DMS153 treated with DMSO at 0.1 percent for 48 hours (cell line): ENCODE data around the gene ZSCAN12.

Experiments
- DNase-seq: peaks from one replicate; lab custom pipeline; 2025; ENCODE audit not compliant: unreplicated experiment; lab: John Stamatoyannopoulos, UW

Gene ZSCAN12

DNA sequence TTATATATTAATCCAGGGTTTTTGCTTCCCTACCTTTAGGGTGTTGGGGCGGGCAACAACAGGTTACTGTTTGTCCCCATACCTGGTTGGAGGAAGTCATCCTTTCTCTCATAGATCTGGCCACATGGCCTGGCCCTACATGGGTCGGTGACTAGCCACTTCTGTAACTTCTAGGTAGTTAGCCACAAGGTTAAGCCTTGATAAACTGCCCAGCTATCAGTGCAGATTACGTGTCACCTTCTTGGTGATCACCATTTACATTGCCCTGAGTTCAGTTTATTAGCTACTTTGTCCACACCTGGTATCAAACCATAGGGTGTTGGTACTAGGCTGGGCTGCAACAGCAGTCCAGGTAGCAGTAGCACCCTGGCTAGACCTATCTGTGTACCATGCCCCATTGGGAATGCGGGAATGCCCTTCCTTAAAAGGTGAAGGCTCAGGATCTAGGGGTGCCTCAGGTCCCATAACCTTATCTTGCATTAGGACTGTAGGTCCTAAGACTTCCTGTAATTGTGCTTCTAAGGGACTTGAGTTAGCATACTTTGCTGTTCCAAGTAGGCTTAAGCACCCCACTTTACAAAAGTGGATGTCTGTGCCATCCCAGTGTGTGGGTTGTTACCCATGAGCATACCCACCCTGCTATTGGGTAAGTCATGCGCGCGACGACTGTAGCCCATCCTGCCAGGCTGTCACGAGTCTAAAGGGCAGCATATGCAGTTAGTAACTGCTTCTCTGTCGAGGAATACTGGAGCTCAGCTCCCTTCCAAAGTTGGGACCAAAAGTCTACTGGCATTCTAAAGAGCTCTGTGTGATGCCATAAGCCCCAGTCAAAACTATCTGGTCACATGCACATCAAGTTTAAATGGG is 44.6 kb downstream of the ZSCAN12 start:
- DNase-seq = no peak

DNA sequence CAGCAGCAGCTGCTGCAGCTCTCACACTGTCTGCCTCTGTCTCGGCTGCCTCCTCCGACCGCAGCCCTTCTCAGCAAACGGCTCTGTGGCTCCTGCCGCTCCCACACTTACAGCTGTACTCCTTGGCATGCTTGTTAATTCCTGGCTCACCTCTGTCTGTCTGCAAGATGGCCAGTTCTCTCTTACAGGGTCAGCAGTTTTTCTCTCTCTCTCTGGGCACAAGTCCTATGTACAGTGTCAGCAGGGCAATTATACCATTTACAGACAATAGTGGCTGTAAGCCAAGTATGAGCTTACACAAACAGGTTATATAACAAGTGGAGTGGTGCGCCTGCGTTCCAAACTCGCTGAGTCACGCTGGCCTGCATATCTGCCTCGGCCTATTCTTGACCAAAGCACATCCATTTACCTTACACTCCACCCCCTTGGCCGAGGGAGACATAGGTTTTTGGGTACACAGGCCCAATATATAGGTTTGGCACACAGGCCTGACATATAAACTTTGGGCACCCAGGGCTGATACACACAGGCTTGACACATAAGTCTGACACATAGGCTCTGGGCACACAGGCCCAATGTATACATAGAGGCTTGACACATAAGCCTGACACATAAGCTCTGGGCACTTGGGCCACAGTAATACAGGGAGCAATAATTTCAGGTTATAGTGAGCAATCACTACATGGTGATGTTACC is 45.4 kb downstream of the ZSCAN12 start:
- DNase-seq = peak; percentile 62

DNA sequence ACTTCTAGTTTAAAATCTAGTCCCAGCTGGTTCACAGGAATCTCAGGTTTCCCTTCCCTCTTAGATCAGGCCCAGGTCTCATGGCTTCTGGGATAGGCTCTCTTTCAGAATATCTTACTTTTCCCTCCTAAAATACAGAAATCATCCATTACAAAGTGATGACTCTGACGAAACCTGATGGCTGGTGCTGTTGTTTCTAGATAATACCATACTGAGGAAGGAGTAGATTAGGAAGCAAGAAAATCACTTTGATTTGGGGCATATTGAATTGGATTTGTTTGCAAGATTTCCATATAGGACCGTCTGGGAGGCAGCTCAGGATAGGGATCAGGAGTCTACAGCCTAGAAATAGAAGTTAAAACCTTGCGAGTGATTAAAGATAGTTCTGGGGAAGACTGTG is 46.2 kb downstream of the ZSCAN12 start:
- DNase-seq = no peak

DNA sequence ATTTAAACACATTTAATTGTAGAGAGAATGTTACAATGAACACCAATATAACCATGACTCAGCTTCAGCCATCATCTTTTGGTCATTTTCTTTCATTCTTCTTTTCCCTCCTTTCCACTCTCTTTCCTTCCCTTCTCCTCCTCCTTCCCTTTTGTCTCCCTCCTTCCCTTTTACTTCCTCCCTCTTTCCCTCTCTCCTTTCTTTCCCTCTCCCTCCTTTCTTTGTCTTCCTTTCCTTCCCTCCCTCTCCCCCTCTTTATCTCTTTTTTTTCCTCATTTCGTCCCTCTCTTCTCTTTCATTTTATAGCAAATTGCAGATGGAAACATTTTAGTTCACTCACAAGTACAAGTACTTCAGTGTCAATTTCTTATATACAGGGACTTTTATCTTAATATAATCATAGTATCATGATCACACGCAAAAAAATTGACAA is 48.0 kb downstream of the ZSCAN12 start:
- DNase-seq = no peak

DNA sequence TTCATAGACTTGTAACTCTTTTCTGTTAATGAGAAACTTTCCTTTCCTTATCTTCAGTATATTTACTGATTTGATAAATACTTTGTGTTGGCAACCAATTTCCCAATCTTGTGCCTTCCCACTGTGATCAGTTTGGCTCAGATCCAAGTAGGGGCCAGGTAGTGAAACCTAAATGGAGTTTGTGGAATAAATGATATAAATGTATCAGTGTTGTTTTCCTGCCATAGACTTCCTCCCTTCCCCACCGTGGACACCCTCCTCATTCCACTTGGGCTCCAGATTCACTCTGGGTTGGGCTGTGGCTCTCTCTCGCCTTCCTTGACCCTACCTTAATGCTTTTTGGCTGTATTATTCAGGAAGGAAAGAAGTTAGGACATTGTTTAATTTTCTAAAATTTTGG is 48.5 kb downstream of the ZSCAN12 start:
- no peak for DNase-seq

DNA sequence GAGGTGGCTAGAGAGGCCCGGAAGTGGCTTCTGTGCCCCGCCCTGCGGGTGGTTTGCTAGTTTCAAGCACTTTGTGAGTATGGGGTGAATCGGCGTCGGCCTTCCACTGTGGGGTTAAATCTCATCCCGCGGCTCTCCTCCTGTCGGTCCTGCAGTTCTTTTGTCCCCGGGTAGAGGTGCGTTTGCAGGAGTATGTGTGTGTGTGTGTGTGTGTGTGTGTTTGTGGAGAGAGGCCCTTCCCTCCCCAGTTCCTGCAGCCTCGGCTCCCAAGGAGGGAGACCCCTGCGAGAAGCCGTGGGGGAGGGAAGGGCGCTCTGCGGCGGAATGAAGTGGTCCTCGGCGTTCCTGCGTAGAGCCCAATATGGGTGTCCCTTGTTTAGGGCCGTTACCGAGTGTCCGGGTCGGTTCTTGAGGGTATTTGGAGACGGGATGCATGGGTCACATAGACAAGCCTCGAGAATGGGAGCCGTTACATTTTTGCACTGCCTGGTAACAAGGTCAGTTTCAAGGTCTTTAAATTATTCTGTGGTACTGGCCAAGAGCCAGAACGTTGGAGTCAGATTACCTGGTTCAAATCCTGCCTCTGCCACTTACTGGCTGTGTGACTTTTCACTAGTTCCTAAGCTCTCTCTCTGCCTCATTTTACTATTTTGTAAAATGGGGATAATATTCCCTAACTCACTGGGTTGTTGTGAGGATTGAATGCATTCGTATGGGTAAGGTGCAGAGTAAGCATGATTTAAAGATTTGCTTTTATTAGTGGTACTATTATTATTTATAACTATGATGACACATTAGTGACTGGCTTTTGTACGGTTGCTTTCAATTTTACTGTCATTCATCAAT is 49.4 kb downstream of the ZSCAN12 start, which contains the start of gene ZKSCAN3:
ZKSCAN3 (plus strand) TSS at position 56 of the 846 bp plus-strand sequence. CDS start 9,640 bp downstream, outside the sequence.
- DNase-seq = peak; percentile 81

DNA sequence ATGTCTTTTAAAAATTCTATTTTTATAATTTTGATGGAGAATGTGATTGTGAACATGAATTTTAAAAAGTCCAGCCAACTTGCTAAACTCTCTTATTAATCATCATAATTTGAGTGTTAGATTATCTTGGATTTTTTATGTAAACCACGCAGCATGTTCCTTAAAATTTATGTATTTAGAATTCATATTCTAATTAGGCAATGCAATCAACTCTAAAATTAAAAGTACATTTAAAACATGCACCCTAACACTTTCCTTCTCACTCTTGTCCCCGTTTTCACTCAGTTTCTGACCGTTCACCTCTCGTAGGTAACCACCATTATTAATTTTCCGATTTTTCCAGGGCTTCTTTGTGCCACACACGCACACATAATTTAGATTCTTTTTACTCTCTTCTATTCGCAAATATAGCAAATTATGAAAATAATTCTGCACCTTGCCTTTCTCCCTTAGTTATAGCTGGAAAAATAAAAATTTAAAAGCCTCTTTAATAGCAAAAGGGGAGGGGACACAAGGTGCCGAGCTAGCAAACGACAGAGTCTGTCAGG is 50.1 kb downstream of the ZSCAN12 start:
- no peak for DNase-seq

DNA sequence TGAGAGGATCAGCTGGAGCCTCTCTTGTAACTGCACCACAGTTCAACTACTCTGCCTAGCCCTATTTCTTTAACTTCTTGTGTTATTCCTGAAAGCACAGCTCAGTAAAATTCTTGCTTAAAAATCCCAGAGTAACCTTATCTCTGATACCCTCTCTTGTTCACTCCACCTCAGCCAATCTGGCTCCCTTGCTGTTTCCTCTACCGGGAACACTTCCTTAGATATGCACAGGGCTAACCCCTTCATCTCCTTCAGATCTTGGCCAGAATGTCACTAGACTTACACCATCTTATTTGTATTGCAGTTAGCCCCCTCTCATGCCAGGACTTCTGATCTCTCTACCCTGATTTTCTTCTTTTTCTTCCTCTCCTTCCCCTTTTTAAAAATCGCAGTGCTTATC is 52.4 kb downstream of the ZSCAN12 start:
- DNase-seq = no peak

DNA sequence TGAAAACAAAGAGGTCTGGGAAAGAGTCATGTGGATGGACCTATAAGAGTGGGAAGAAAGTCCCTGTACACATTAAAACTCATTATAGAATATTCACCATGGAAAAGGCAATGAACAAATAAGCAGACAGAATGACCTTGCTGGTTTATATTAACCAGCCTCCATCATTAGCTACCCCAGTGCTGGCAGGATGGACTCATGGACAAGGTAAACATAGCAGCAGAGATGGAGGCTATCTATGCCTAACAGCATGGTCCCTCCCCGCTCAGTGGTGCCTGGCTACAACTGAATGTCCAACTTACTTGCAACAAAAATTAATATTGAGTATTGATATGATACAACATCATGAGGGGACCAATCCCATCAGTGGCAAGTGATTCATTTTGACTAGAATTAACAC is 54.3 kb downstream of the ZSCAN12 start:
- DNase-seq = no peak

DNA sequence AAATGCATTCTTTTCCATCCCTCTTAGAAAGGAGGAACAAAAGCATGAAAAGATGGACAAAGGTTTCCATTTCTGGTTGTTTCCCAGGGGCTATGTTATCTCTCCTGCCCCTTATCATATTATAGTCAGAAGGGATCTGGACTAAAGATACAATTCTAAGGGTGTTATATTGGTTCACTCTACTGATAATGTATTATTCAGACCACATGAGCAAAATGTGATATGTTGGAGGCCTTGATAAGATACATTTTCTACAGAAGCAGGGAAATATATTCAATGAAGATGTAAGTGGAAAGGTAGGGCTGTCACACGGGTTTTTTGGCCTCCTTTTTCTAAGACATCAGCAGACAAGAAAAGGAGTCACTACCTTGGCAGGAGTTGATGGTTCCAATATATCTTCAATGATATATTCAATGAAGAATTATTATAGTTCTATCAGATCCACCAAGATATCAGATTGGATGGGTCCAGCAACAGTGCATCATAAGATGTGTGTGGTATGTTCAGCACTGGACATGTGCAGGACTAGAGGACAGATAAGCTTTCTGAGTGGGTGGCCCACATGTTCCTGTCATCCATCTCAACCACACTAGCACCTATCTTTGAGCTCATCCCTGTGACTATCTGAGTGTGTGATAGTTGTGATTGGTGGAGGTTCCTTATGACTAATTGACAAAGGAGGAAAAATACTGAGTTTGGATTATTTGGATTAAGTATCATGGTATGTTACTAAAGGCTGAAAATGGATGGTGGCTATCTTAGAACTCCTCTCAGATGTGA is 55.5 kb downstream of the ZSCAN12 start:
- no peak for DNase-seq

DNA sequence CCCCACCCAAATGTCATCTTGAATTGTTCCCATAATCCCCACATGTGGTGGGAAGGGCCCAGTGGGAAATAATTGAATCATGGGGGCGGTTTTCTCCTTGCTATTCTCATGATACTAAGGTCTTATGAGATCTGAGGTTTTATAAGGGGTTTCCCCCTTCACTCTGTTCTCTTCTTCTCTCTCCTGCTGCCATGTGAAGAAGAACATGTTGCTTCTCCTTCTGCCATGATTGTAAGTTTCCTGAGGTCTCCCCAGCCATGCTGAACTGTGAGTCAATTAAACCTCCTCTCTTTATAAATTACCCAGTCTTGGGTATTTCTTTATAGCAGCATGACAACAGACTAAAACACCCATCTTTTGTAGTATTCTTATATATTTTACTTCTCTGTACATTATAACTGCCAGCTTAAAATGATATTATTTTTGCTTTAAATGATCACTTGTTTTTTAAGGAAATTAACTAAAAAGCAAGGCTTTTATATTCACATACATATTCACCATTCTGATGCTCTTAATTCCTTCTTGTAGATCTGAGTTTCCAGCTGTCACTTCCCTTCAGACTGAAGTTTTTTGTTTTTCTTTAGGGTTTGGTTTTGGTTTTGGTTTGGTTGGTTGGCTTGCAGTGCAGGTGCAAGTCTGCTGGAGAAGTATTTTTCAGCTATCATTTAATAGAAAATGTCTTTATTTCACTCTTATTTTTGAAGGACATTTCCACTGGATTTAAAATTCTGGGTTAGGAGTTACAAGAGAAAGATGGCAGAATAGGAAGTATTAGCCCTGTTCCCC is 59.0 kb downstream of the ZSCAN12 start:
- no peak for DNase-seq

DNA sequence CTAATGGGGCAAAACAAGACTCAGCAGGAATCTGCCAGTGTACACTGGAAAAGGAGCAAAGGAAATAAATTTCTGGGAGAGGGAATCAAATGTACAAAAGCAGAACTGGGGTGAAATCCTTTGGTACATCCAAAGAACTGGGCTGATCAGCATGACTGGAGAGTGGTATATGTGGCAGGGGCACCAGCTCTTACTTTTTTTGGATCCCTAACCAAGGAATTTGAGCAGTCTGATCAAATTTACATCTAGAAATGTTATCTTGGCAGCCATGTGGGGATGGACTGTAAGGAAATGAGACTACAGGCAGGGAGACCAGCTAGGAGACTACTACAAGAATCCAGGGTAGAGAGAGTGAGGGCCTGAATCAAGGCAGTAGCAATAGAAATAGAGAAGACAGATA is 62.4 kb downstream of the ZSCAN12 start:
- DNase-seq = no peak

DNA sequence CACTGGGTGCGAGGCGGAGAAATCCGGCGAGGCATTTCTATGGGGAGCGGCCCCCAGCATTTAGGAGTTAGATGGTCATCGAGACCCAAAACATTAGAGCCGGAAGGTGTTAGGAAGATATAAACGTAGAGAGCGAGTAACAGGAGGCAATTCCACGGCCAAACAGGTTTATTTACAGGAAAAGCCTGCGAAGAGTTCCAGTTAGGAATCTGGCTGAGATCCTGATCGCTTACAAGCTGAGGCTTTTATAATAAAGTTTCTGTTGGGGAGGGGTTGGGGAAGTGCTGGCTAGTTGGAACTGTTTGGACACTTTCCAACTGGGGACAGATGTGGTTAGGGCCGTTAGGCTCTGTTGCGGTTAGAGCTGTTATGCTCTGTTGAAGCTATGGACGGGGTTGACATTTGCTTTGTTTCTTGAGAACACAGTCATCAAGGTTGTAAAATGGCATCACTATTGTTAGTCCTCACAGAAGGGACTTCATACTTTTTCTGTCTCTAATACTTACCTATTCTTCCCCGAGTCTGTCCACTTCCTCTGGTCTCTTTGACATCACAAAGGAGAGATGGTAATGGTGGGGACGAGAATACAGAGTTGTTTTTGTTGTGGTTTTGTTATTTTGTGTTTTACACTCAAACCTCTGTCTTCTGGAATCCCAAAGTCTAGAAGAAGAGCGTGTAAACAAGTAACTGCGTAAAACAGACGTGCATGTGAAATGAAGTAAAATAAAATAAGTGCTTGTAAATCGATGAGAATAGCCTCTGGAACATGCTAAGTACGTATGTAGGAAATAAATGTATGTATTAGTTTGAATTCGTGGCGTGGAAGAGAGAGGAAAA is 63.0 kb downstream of the ZSCAN12 start:
- no peak for DNase-seq

DNA sequence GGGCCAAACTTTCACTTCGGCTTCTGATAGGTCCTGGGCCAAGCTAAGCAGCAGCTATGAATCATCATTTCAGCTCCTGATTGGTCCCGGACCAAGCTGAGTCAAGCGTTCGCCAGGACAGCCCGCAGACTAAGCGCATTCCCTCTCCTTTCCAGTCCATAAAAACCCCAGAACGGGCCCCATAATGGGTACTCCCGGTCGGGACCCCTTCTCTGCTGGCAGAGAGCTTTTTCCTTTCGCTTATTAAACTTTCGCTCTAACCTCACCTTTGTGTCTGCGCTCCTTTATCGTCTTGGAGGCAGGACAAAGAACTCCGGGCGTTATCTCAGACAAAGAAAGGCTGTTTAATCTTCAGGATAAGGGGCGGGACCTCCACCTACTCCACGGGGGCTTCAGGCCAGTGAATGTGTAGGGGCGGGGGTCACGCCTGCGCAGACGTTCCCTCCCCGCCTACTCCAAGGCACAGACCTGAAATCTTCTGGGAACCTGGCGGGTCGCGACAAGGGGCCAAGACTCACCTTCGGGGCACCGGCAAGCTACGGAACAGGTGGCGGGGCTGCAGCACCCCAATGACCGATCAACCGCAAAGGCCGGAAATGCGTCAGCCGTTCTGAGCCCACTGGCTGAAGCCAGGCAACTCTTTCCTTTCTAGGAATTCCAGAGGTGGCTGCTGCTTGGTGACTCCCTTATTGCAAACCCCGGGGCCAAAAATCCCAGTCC is 63.8 kb downstream of the ZSCAN12 start, which contains the start of gene ZSCAN31:
ZSCAN31 (minus strand) TSS at position 585 of the 720 bp plus-strand sequence. CDS start 6,465 bp downstream, outside the sequence.
- no peak for DNase-seq

DNA sequence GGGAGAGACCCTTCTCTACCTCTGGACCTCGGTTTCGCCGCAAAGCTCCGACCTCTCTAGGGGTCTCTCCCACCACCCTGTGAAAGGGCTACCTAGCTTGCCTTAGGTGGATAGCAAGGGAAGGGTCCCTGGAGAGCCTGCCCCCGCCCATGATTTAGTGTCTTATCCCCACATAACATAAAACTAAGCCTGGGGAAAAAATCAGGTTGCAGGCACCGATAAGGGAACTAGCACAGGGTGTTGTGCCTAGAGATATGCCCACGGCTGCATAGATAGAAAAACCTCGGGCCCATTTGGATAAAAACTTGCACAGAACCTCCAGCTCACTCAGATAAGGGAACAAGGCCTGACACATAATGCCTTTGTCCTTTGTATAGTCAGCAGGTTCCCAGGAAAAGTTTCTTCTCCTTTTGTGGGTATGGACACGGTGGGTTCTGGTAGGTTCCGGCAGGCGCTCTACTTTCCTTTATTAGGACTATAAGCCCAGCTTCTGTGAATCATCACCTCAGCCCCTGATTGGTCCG is 64.4 kb downstream of the ZSCAN12 start:
- no peak for DNase-seq

DNA sequence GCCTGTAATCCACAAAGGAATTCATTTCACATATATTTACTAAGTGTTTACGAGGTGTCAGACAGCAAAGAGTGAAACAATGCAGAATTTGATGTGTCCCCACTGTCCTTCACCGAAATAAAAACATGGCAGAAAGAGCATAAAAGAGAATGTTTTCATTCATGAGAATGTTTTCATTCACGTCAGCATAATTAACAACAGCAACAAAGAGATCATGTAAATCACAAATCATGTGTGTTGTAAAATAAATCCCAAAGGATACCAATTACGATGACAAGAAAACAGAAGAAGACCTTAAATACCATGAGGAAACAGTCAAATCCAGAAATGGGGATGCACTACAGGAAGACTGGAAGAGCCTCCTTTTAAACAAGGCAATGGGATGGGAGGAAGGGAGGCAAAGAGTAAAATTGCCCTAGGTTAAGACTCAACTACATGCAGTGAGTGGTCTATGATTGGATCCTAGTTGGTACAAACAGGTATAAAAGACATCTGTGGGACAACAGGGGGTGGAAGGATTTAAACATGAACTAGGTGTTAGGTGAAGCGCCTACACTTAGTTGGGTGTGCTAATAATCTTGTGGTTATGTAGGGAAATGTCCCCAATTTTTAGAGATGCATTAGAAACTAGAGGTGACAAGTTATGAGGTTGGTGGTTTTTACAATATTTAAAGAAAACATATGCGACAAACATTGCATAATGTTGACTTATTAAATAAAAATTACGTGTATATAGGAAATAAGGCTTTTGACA is 65.1 kb downstream of the ZSCAN12 start:
- no peak for DNase-seq

DNA sequence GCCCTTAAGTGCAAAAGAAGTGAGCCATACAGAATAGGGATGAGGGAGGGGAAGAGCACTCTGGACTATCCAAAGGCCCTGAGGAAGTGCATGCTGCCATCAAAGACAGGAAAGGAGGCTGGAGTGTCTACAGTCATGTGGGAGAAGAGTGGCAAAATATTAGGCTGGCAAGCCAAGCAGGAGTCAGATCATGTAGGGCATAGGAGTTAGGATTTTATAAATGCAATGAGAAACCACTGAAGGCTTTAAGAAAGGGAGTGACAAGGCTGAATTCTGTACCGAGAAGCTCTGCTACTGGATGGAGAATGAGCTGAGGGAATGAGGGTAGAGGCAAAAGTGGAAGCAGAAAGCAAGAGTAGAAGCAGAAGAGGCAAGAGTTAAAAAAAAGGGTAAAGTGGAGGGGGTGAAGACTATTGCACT is 65.9 kb downstream of the ZSCAN12 start:
- no peak for DNase-seq
